ENCODE measurements around the gene AKIRIN2.

The AKIRIN2 gene

DNA sequence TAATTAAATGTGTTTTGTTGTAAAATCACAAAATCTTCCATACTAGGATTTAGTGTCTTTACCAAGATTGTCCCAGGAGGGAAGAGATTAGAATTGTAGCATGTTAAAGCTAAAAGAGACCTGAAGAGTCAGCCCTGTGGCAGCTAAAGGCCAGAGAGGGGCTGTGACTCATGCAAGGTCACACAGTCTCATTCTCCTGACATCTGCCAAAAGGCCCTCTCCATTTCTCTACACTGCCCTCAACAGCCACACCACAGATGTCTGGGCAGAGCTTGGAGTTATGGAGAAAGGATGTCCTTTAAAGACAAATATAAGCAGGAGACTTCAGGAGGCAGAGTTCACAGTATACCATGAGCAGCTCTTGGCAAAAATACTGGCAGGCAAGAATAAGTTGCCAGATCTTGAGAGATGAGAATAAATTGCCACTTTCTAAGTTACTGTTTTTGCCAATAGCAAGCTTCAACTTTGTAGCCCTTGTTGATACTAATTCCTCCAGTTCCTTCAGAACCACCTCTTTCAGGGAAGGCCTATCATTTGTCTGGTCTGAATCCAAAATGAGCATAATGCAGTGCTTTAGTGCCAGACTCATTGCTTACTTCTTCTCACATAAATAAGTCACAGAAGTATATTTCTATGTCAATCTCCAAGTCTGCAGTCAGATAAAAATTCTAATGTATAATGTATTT is 41.7 kb downstream of the AKIRIN2 start:
- TF ChIP-seq, protein P1, sequence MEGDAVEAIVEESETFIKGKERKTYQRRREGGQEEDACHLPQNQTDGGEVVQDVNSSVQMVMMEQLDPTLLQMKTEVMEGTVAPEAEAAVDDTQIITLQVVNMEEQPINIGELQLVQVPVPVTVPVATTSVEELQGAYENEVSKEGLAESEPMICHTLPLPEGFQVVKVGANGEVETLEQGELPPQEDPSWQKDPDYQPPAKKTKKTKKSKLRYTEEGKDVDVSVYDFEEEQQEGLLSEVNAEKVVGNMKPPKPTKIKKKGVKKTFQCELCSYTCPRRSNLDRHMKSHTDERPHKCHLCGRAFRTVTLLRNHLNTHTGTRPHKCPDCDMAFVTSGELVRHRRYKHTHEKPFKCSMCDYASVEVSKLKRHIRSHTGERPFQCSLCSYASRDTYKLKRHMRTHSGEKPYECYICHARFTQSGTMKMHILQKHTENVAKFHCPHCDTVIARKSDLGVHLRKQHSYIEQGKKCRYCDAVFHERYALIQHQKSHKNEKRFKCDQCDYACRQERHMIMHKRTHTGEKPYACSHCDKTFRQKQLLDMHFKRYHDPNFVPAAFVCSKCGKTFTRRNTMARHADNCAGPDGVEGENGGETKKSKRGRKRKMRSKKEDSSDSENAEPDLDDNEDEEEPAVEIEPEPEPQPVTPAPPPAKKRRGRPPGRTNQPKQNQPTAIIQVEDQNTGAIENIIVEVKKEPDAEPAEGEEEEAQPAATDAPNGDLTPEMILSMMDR (conservative IDR thresholded peaks at IDR 0.05; ENCODE audit: low read depth): no peak
- ChIA-PET CTCF (interaction anchor here (0.6 kb wide), 1 partner anchor 11 kb away, joined by 3 read pairs; no protein-coding TSS in a partner anchor), POLR2A (ENCODE audit: low non-redundant PET) (no interaction called here)
- DNase-seq (ENCODE audit: low spot score): no peak
- no peak overlapping the region for H3K27ac ChIP-seq

DNA sequence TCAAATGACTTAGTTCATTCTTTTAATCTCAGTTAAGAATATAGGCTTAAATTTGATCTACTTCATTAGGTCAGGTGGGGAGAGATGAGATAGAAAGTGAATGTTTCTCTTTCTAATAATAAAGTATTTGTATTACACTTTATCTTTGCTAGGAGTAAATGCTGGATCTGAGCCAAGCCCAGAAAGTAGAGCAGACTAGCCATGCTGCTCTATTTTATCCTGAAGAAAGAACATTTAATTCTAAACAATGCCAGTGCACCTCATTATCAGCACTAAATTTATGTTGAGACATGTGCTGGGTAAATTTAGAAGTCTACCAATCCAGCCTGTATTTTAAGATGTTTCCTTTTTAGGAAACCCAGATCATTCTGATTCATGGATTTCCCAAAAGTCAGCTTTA is 43.5 kb downstream of the AKIRIN2 start:
- POLR2A ChIA-PET (ENCODE audit: low non-redundant PET): no interaction called here
- no peak overlapping the region for H3K27ac ChIP-seq
- no peak for DNase-seq (ENCODE audit: low spot score)
- CTCF ChIA-PET: no interaction called here
- TF ChIP-seq, protein P1 (conservative IDR thresholded peaks at IDR 0.05; ENCODE audit: low read depth): no peak

DNA sequence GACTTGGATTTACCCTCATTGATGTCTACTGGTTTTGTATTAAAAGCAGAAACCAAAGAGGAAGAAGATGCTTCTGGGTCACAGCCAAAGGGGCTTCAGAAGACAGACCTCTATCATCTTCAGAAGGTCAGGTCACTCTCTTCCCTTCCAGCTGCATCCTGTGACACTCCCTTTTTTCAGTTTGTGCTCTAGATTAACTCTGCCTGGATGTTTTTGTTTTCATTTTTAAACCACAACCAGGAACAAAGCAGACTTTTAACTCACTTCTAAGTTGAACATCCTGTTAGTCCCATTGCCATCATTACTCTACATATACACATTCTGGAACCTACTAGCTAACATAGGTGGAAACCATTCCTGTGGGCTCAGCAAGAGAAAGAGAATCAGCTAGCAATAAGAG is 45.2 kb downstream of the AKIRIN2 start:
- H3K27ac ChIP-seq: no peak overlapping the region
- no peak for DNase-seq (ENCODE audit: low spot score)
- ChIA-PET POLR2A (ENCODE audit: low non-redundant PET) (no interaction called here), CTCF (interaction anchor here (0.6 kb wide), 1 partner anchor 344 kb away, joined by 4 read pairs; no protein-coding TSS in a partner anchor)
- TF ChIP-seq, protein P1 (conservative IDR thresholded peaks at IDR 0.05; ENCODE audit: low read depth): no peak

DNA sequence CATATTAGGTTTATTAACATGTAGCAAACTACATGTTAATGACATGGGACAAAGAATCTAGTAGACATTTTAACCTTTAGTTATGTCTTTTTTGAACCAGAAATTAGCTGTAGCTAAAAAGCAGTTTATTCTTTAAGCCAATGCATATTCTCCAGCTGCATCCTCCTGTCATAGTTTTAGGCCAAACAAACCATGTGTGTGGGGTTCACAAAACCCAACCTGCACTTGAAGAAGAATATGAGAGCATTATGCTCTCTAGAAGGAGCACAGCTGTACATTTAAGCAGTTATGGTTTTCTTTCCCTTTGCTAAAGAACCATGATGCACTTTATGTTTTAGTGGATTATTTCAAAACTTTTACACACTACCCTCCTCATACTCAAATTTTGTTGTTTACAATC is 46.2 kb downstream of the AKIRIN2 start:
- CTCF ChIA-PET: interaction anchor here (0.7 kb wide), 1 partner anchor 1226 kb away, joined by 3 read pairs; no protein-coding TSS in a partner anchor
- TF ChIP-seq, protein P1 (conservative IDR thresholded peaks at IDR 0.05; ENCODE audit: low read depth): no peak
- no peak overlapping the region for H3K27ac ChIP-seq
- POLR2A ChIA-PET (ENCODE audit: low non-redundant PET): no interaction called here
- no peak for DNase-seq (ENCODE audit: low spot score)

DNA sequence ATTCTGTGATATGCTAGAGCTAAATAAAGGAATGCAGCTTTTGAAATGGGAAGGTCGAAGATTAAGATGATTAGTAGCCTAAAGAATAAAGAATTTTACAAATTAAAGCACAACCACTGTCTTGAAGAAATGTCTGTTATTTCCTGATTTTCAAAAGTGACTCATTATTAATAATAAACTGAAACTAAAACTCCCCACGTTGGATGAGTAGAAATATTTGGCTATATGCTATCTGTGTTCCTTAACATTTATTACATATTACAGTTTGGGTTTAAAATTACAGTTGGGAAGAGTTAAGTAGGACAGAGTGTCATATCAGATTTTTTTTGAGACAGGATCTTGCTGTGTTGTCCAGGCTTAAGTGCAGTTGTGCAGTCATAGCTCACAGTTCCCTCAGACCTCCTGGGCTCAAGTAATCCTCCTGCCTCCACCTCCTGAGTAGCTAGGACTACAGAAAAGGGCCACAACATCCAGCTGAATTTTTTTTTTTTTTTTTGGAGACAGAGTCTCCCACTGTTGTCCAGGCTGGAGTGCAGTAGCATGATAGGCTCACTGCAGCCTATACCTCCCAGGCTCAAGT is 47.1 kb downstream of the AKIRIN2 start:
- no peak for DNase-seq (ENCODE audit: low spot score)
- no peak overlapping the region for H3K27ac ChIP-seq
- TF ChIP-seq, protein P1 (conservative IDR thresholded peaks at IDR 0.05; ENCODE audit: low read depth): no peak
- ChIA-PET POLR2A (ENCODE audit: low non-redundant PET) (no interaction called here), CTCF (interaction anchor here (0.7 kb wide), 1 partner anchor 16 kb away, joined by 3 read pairs; no protein-coding TSS in a partner anchor)

DNA sequence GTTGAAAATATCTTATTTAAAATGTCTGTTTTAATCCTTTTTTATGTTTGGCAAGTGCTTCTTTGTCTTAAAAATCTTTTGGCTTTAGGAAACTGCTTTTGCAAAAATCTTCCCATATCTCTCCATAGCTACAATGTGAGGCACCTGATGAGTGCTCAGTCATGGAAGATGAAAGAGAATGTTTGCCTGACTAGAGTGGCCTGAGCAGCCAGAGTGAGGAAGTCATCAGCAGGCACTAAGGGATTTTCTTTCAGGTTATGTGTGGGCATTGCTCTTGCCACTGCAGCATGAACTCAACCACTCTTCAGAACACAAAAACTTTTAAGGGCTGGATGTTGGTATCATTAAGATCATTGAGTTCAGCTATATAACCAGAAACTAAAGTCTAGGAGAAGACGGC is 47.9 kb downstream of the AKIRIN2 start:
- POLR2A ChIA-PET (ENCODE audit: low non-redundant PET): no interaction called here
- TF ChIP-seq, protein P1 (conservative IDR thresholded peaks at IDR 0.05; ENCODE audit: low read depth): no peak
- CTCF ChIA-PET: interaction anchor here (0.6 kb wide), 1 partner anchor 971 kb away, joined by 4 read pairs; no protein-coding TSS in a partner anchor
- no peak for DNase-seq (ENCODE audit: low spot score)
- H3K27ac ChIP-seq: no peak overlapping the region

Data from RWPE1 (cell line).